ENCODE data around the gene RASGRP2.
A peak's percentile ranks its signal among the peaks of the same experiment; 100 is the strongest.

RASGRP2 gene

GRCh38 chr11:64743591-64744543, at the start of gene RASGRP2:
RASGRP2 (minus strand) TSS chr11:64744142; CDS start chr11:64742866, 1,276 bp downstream.
- CTCF ChIA-PET: interaction anchor here (0.6 to 3.9 kb wide), 26 partner anchors 9 to 958 kb away, joined by 3 to 22 read pairs (median 4); partner anchors contain the start of gene PYGM
- Histone ChIP-seq H3K27ac (ENCODE audit: extremely low read depth, low read depth, low read length) (no peak within 1 kb of the TSS; the same call in 1 of the 2 replicates), H3K4me1 (ENCODE audit: control insufficient read depth, insufficient read depth, low read length) (no peaks in the 10 kb centered on the region), H3K4me3 (ENCODE audit: low read depth, low read length) (peak within 1 kb of the TSS; percentile 26), H3K9me3 (ENCODE audit: control insufficient read depth, insufficient read depth, low read depth, low read length) (no peaks in the 10 kb centered on the region), H3K36me3 (ENCODE audit: control insufficient read depth in 2 of 2, insufficient read depth in 1 of 2, low read length in 2 of 2) (no peaks in the 10 kb centered on the region)
- POLR2A ChIA-PET: interaction anchor here (0.5 to 2.1 kb wide), 3 partner anchors 35 to 177 kb away, joined by 3 to 8 read pairs (median 3); partner anchors contain the start of gene SF1
- TF ChIP-seq SP3 (tag by site-specific recombination; IDR thresholded peaks at IDR 0.05) (peak; percentile 70), ZBTB6 (tag by site-specific recombination; IDR thresholded peaks at IDR 0.05) (0 out of 2 replicates have a peak, but pooled peaks have one; percentile 49), ZBTB48 (tag by site-specific recombination; IDR thresholded peaks at IDR 0.05) (peak; percentile 27; the same call in 1 of the 2 replicates), KLF8 (tag by site-specific recombination; IDR thresholded peaks at IDR 0.05) (peak; percentile 49), BCL11A (tag by site-specific recombination; IDR thresholded peaks at IDR 0.05; ENCODE audit: low read depth) (peak; percentile 97), ZSCAN30 (tag by site-specific recombination; IDR thresholded peaks at IDR 0.05) (0 out of 2 replicates have a peak, but pooled peaks have one; percentile 29), PRDM4 (tag by site-specific recombination; IDR thresholded peaks at IDR 0.05) (no peak), ZNF654 (tag by site-specific recombination; IDR thresholded peaks at IDR 0.05; ENCODE audit: low read depth) (peak; percentile 58), ZSCAN16 (tag by site-specific recombination; IDR thresholded peaks at IDR 0.05) (0 out of 2 replicates have a peak, but pooled peaks have one; percentile 33), ZBTB7A (tag by site-specific recombination; IDR thresholded peaks at IDR 0.05; ENCODE audit: low read depth) (0 out of 2 replicates have a peak, but pooled peaks have one; percentile 8), ZSCAN4 (tag by site-specific recombination; IDR thresholded peaks at IDR 0.05) (peak; percentile 23; the same call in 1 of the 2 replicates), ZNF600 (tag by site-specific recombination; IDR thresholded peaks at IDR 0.05) (peak; percentile 88), ZNF423 (tag by site-specific recombination; IDR thresholded peaks at IDR 0.05) (peak; percentile 86), ZEB2 (tag by site-specific recombination; IDR thresholded peaks at IDR 0.05) (peak; percentile 25; the same call in 1 of the 2 replicates), HIC1 (tag by site-specific recombination; IDR thresholded peaks at IDR 0.05) (peak; percentile 72), ZNF518A (tag by site-specific recombination; conservative IDR thresholded peaks at IDR 0.05; ENCODE audit: low read depth) (no peak), ZNF18 (tag by site-specific recombination; IDR thresholded peaks at IDR 0.05) (peak; percentile 84), PATZ1 (tag by site-specific recombination; IDR thresholded peaks at IDR 0.05) (peak; percentile 58; the same call in 1 of the 2 replicates), ZFHX2 (tag by site-specific recombination; conservative IDR thresholded peaks at IDR 0.05) (peak; percentile 84)

Measured in HEK293 (cell line).